Fibroblast of lung (primary cell): Measurements from ENCODE around the gene TTC39B. TPM values are rescaled to one million over a fixed set of nuclear protein-coding genes. Genes with fewer than 3 reads are reported as not detected.

ENCODE experiments used
- DNase-seq, 2 donors: peaks; one replicate each; pipeline versions ENCODE4 v3.0.0 to v3.0.0-alpha.2; 2010; ENCODE audit warnings: low read depth in 2 of 2
- H2AFZ ChIP-seq: 2 replicates; pipeline ENCODE4 v1.5.1; 2012; ENCODE audit warnings: low read length, control low read depth, inconsistent platforms
- H3K27ac ChIP-seq: 2 replicates; pipeline ENCODE4 v1.5.1; 2011; ENCODE audit warnings: low read length, control low read depth; ENCODE audit not compliant: insufficient read depth
- H3K27me3 ChIP-seq: 2 replicates; pipeline ENCODE4 v1.5.1; 2011; ENCODE audit warnings: mild to moderate bottlenecking, low read length; ENCODE audit not compliant: control insufficient read depth, insufficient read depth
- H3K36me3 ChIP-seq: 2 replicates; pipeline ENCODE4 v1.5.1; 2011; ENCODE audit warnings: low read length; ENCODE audit not compliant: control insufficient read depth, insufficient read depth
- H3K4me1 ChIP-seq: 2 replicates; pipeline ENCODE4 v1.5.1; 2011; ENCODE audit warnings: low read length; ENCODE audit not compliant: control insufficient read depth, insufficient read depth; ENCODE audit errors: extremely low read depth
- H3K4me2 ChIP-seq: 2 replicates; pipeline ENCODE4 v1.5.1; 2011; ENCODE audit warnings: low read length, control low read depth; ENCODE audit not compliant: insufficient read depth; ENCODE audit errors: extremely low read depth
- H3K4me3 ChIP-seq, 4 experiments: fragments of 200-600 bp in 1 of 4; sonication (generic) in 1 of 4; replicated peaks in 1 of 4; 2 replicates each; pipeline ENCODE4 v1.5.1; 2011 to 2016; ENCODE audit warnings: low read length in 4 of 4, low read depth in 3 of 4, mild to moderate bottlenecking in 3 of 4, control low read depth in 2 of 4, inconsistent platforms in 1 of 4, mixed read lengths in 1 of 4; ENCODE audit not compliant: insufficient read depth in 1 of 4; ENCODE audit errors: control extremely low read depth in 1 of 4
- H3K79me2 ChIP-seq: 2 replicates; pipeline ENCODE4 v1.5.1; 2012; ENCODE audit warnings: mild to moderate bottlenecking, low read length, inconsistent platforms; ENCODE audit not compliant: control insufficient read depth, insufficient read depth
- H3K9ac ChIP-seq: 2 replicates; pipeline ENCODE4 v1.5.1; 2011; ENCODE audit warnings: mild to moderate bottlenecking, low read length, control low read depth; ENCODE audit not compliant: insufficient read depth
- H3K9me3 ChIP-seq: 2 replicates; pipeline ENCODE4 v1.5.1; 2012; ENCODE audit warnings: low read depth, low read length; ENCODE audit not compliant: control insufficient read depth, insufficient read depth
- H4K20me1 ChIP-seq: 2 replicates; pipeline ENCODE4 v1.5.1; 2011; ENCODE audit warnings: low read length; ENCODE audit not compliant: control insufficient read depth, insufficient read depth; ENCODE audit errors: extremely low read depth
- CTCF ChIP-seq, 2 donors: IDR thresholded peaks in 1 of 2; conservative IDR thresholded peaks in 1 of 2; 1 replicate in 1 of 2; 2 replicates in 1 of 2; pipeline ENCODE4 v1.5.1; 2011 to 2012; ENCODE audit warnings: low read length in 2 of 2, control low read depth in 1 of 2, inconsistent platforms in 1 of 2, low read depth in 1 of 2, mild to moderate bottlenecking in 1 of 2
- EZH2 ChIP-seq: IDR thresholded peaks from 2 replicates; pipeline ENCODE4 v1.5.1; 2012; ENCODE audit warnings: low read length, control low read depth, mild to moderate bottlenecking; ENCODE audit errors: missing control alignments
- polyA plus RNA-seq, 2 donors: library from polyadenylated mRNA; depleted of rRNA in 1 of 2; stranded (reverse) in 1 of 2; unstranded in 1 of 2; fragments of >200 nt; gene quantifications; 2 replicates each; pipeline ENCODE4 v1.2.1, GENCODE V29; 2011 to 2012; ENCODE audit warnings: missing spikeins in 1 of 2
- total RNA-seq: library from RNA; depleted of rRNA; stranded (reverse); fragments of >200 nt; gene quantifications from 2 replicates; pipeline ENCODE4 v1.2.1, GENCODE V29; 2014

TTC39B gene
- total and polyA plus RNA-seq, 2 donors (not counting 1 experiment from before 2014, with no cell fraction given): 6.2 to 16.8 TPM

- Histone ChIP-seq H3K9ac (no peak overlapping the region), H3K4me3 (no peak overlapping the region), H3K27ac (no peak overlapping the region), H3K79me2 (no peaks in the 10 kb centered on the region), H3K27me3 (peaks cover 4% of the 10 kb centered on the region), H3K9me3 (no peaks in the 10 kb centered on the region), H4K20me1 (no peaks in the 10 kb centered on the region), H3K36me3 (no peaks in the 10 kb centered on the region), H2AFZ (no peak overlapping the region), H3K4me1 (peaks cover 6% of the 10 kb centered on the region), H3K4me2 (no peak overlapping the region)
- no peak for TF ChIP-seq CTCF (conservative IDR thresholded peaks at IDR 0.05 in 1 of 2, IDR thresholded peaks at IDR 0.05 in 1 of 2; ENCODE audit: low read depth in 1 of 2, low read length in 2 of 2)
- TF ChIP-seq EZH2: no peak
- DNase-seq: peak; percentile 61 to 69
These were observed 151.2 kb downstream of the TTC39B start for GRCh38 chr9:15155826-15156225.

- no peak for TF ChIP-seq EZH2
- TF ChIP-seq CTCF (conservative IDR thresholded peaks at IDR 0.05 in 1 of 2, IDR thresholded peaks at IDR 0.05 in 1 of 2; ENCODE audit: low read depth in 1 of 2, low read length in 2 of 2): no peak
- no peaks in the 10 kb centered on the region for H3K79me2 ChIP-seq
- H2AFZ ChIP-seq: no peak overlapping the region
- H4K20me1 ChIP-seq: no peaks in the 10 kb centered on the region
- H3K36me3 ChIP-seq: no peaks in the 10 kb centered on the region
- no peak overlapping the region for H3K9ac ChIP-seq
- DNase-seq: no peak
- H3K4me2 ChIP-seq: no peak overlapping the region
- H3K9me3 ChIP-seq: no peaks in the 10 kb centered on the region
- H3K4me1 ChIP-seq: peaks cover 3% of the 10 kb centered on the region
- H3K27me3 ChIP-seq: peaks cover 4% of the 10 kb centered on the region
- no peak overlapping the region for H3K4me3 ChIP-seq
- no peak overlapping the region for H3K27ac ChIP-seq
These were observed 151.7 kb downstream of the TTC39B start for GRCh38 chr9:15155323-15155722.

GRCh38 chr9:15154677-15155076 lies 152.3 kb downstream of the TTC39B start:
- Histone ChIP-seq H3K9ac (no peak overlapping the region), H3K4me2 (no peak overlapping the region), H3K27me3 (peaks cover 4% of the 10 kb centered on the region), H2AFZ (no peak overlapping the region), H3K4me1 (no peaks in the 10 kb centered on the region), H3K27ac (no peak overlapping the region), H3K9me3 (no peaks in the 10 kb centered on the region), H3K36me3 (no peaks in the 10 kb centered on the region), H3K4me3 (no peak overlapping the region), H3K79me2 (no peaks in the 10 kb centered on the region), H4K20me1 (no peaks in the 10 kb centered on the region)
- TF ChIP-seq EZH2 (no peak), CTCF (conservative IDR thresholded peaks at IDR 0.05 in 1 of 2, IDR thresholded peaks at IDR 0.05 in 1 of 2; ENCODE audit: low read depth in 1 of 2, low read length in 2 of 2) (no peak)
- DNase-seq: no peak
